Right kidney (tissue), 1 donor: Measurements from ENCODE around the gene IL17C.

Experiments
- DNase-seq: peaks from one replicate; pipeline ENCODE4 v3.0.0-alpha.2; 2016

The IL17C gene

DNA sequence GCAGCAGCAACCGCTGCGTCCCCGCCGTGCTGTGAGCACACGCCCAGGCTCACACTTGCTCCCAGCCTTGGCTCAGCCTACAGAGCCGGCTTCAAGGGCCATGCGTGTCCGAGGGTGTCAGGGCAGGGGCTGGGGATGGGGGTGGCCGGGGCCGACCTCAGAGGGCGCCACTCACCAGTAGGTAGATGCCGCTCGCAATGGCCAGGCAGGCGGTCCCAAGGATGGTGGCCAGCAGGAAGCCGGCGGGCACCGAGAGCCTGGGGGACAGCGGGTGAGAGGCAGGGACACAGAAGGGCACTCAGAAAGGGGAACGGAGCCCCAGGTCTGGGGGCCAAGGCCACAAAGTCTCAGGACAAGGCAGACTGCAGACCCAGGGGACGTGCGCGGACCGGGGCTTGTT, 7.6 kb downstream of the IL17C start:
- DNase-seq: no peak

DNA sequence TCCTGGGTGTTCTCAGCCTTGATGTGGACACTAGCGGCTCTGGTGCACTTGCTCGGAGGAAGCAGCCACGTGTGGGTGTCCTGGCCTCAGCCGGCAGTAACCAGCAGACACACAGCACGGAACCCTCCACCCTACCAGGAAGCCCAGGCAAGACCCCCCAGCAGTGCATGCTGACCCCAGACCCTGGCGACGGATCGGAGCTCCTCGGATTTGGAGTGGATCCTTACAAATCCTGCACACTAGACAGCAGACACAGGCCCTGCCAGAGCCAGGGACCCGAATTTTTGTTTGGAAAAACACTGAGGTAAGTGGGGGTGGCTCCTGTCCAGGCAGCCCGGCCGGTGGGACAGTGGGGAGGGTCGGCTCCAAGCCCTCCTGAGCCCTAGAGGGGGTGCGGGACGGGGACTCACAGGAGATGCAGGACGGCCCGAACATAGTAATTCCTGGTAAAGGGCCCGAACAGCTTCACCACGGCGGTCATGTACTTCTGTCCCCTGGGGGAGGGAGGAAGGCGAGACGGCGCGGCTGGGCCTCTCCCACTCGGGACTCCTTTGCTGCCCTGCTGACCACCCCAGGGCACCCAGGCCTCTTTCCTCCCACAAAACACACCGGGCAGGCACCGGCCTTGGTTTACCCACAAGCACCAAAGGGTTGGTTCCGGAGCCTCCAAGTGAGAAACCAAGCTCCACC, 8.1 kb downstream of the IL17C start:
- no peak for DNase-seq

DNA sequence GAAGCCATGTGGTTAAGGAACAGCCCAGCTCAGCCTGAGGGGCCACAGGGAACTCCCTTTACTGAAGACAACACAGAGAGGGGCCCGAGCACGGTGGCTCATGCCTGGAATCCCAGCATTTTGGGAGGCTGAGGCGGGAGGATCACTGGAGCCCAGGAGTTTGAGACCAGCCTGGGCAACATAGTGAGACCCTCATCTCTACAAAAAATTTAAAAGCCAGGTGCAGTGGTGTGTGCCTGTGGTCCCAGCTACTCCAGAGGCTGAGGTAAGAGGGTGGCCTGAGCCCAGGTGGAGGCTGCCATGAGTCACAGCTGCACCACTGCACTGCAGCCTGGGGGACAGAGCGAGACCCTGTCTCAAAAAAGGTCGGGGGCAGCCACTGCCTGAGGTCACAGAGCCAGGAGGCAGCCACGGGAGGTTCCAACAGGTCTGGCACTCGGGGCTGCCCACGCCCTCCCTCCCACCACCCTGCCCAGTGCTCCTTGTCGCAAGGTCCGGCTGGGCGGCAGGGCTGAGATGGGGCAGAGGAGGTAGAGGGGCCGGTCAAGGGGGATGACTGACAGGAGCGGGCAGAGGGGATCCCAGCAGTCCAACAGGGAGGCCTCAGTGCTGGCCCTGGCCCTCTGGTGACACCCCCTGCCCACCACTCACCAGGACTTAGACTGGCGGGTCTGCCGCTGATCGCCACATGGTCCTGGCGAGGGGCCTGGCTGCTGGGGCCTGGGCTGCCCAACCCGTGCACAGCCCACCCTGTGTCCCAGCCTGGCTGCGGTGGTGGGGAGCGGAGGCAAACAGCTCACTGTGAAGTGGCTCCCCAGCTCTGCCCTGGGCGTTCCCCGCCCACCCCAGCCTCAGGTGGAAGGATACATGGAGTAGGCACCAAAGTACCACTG, 9.1 kb downstream of the IL17C start:
- no peak for DNase-seq

DNA sequence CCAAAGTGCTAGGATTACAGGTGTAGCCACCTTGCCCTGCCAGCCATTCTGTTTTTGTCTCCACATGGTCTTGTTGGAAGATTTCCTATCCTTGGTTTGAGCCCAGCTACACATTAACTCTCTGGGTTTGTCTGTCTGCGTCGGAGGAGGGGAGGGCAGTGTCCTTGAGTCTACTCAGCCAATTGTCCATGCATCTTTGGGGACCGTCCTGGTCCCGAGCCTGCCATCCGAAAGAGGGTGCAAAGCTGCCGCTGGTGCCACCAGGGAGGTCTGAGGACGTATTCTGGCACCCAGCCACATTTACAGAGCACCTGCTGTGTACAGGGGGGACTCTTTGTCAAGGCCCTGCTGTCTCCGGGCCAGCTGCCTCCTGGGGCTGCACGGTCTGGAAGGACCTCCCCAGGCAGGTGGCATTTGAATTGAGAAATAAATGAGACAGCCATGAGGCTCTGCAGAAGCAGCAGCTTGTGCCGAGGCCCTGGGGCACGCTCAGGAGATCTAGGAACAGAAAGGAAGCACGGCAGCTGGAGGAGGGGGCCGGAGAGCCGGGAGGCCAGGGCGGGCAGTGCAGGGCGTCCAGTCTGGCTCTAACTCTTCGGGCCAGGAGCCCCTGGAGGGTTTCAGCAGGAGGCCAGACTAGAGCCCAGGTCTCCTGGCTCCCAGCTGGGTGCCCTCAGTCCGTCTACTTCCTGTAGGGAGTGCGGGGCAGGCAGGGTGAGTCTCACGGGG, 11.0 kb downstream of the IL17C start:
- DNase-seq: no peak

DNA sequence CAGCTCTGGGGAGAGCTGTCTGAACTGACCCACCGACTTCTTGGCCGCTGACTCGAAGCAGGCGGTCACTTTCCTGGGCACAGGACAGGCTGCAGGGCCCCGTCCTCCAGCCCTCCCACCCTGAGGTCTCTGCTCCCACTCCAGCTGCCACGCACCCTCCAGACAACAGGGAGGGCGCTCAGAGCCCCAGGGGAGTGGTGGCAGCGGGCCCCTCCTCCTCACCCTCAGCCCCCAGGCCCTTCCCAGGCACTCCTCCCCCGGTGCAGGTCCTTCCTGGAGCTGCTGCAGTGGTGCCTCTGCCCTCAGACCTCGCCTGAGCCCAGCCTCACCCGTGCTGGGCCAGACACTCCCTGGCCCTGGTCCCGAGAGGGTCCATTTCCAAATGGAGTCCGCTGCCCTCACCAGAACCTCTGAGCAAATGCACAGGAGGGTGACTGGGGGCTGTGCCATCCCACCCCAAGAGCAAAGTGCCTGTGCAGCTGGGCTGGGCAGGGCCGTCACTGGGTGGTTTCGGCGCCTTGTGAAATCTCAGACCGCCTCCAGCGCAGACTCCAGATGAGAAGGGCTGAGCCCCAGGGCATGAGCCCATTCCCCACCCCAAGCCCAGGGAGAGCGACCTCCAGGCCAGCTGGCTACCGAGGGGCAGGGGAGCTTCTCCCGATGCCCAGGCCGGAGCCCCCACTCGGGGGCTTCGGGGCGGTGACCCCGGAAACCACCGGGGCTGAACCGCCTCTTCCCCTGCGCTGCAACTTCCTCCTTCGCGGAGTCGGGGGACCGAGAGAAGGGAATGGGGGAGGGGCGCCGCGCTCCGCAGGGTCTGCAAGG, 11.8 kb downstream of the IL17C start:
- peak; percentile 78 for DNase-seq

DNA sequence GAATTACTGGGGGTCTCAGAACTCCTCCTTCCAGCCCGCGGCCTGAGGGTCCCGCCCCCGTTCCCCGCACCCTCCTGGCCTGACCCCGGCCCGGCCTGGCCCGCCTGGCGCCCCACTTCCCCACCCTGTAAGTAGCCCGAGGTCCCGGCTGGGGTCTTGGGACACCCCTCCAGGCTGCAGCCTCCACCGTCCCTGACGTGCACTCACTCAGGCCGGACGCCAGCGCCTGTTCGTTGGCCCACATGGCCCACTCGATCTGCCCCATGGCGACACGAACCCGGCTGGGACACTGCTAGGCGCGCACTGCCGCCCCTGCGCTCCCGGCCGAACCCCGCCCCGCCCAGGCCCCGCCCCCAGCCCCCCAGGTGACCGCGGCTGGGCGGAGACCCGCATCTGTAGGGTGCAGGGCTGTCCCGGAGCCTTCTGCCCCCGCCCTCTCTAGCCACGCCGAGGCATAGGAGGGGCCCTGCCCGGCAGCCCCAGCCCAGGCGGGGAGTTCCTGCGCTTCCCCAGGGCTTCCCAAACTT, 12.4 kb downstream of the IL17C start, which contains the start of gene CYBA:
Gene CYBA, minus strand, starts transcription at position 305 of the 527 bp plus-strand sequence. Its CDS starts 40 bp downstream, at position 265.
- no peak for DNase-seq

DNA sequence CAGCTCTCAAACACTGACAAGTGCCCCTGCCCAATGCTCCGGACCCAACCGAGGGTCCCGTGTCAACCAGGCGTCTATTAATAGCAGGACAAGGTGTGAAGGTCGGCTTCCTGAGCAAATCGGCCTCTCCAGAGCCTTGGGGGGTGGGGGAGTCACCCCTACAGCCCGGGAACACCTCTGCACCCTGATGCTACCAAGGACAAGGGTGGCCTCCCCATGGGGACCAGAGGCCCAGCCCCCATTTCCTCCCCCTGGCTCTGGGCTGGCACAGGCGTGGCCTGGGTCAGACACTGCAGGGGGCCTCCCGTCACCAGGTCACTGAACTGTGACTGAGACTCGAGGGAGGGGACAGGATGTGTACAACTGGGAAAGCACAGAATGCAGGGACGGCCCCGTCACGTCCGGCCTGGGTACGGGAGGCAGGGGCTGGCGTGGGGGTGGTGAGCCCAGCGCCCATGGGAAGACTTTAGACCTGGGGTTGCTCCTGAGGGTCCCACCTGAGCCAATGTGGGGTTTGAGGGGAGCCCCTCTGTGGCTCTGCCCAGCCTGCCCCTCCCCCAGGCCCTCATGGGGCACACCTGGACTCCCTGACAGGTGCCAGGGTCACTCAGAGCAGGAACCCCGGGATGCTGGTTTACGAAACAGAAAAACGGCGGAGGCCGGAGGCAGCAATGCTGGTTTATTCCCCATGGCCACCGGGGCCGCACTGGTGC, 13.1 kb downstream of the IL17C start:
- DNase-seq: peak; percentile 84

DNA sequence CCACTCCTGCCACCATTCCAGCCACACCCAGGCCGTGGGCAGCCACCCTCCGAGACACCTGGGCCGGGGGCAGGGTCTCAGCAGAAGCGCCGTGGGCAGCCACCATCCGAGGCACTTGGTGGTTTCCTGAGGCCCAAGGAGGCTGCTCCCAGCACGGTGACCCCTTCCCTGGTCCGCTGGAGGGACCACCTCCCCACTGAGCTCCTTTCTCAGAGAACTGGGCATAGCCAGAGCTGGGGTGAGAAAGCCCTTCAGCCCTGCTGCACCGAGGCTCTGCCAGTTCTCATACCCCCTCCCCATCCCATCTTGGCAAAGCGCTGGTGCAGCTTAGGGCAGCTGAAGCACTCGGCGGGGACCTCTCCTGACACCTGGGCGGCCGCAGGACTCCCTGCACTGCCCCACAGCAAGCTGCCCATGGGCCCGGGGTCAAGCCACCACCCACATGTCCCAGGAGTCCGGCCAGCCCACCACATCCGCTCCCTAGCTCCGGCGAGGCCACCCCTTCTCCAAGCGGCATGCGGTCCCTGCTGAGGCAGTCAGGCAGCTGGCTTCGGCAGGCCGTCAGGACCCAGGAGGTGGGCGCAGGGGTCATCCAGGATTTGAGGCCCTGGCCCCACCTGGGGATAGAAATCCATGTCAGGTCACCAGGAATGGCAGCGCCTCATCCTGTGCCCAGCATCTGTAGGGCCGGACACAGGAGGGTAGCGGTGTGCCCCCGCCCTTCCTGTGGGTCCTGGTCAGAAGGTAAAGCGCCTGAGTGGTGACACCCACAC, 13.8 kb downstream of the IL17C start:
- no peak for DNase-seq

DNA sequence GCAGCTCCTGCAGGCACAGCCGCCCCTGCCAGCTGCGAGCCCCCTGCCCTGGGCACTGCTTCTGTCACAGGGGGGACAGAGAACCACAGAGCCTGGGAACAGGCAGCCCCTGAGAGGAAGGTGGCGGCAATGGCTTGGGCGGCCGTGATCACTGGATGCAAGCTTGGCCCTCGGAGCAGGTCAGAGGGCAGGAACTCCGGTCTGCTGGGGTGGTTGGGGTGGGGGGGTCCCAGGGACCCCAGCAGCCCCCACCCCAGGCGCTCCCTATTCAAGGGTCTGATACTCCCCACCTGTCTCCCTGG, 14.3 kb downstream of the IL17C start:
- no peak for DNase-seq

DNA sequence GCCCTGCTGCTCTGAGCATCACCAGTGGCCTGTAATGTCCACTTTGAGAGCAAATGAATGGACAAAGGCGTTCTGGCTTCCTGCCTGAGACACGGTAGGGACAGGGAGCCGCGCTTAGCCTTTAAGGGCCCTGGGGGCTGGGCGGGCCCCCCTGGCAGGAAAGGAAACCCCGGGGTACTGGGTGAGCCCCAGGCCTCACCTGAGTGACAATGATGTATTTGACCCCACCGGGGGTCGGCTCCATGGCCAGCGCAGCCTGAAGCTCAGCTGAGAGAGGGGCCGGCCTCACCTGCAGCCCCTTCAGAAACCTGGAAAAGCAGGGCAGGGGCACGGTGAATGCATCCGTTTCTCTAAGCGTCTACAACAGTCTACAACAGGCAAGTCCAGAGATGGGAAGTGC, 14.7 kb downstream of the IL17C start:
- DNase-seq: no peak

DNA sequence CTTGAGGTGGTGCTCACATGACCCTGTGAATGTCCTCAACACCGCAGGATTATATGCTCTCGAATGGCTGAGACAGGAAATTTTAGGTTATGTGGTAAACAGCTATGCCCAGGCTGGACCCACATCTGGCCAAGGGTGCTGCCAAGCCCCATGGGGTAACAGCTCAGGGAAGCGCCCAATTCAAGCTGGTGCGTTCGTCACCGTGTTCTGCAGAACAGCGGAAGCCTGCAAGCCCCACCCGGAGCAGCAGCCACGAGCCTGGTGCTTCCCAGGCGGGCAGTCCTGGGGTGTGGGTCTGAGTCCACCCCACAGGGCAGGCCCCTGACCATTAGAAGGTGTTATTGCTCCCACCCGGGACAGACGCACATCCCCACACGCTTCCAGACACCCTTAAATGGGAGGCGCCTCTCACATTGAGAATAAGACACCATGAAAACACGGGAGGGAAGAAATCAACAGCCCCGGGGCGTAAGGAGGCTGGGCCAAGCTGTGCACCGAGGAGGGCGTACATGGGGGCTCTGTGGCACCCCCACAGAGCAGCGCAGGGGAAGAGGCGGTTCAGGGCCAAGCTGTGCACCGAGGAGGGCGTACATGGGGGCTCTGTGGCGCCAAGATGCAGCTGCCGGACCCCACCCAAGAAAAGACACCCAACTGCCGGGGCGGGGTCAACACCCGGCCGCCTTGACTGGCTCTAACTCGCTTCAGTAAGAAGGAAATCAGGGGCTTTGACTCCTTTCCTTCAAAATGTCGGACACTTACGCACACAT, 15.4 kb downstream of the IL17C start:
- DNase-seq: no peak

DNA sequence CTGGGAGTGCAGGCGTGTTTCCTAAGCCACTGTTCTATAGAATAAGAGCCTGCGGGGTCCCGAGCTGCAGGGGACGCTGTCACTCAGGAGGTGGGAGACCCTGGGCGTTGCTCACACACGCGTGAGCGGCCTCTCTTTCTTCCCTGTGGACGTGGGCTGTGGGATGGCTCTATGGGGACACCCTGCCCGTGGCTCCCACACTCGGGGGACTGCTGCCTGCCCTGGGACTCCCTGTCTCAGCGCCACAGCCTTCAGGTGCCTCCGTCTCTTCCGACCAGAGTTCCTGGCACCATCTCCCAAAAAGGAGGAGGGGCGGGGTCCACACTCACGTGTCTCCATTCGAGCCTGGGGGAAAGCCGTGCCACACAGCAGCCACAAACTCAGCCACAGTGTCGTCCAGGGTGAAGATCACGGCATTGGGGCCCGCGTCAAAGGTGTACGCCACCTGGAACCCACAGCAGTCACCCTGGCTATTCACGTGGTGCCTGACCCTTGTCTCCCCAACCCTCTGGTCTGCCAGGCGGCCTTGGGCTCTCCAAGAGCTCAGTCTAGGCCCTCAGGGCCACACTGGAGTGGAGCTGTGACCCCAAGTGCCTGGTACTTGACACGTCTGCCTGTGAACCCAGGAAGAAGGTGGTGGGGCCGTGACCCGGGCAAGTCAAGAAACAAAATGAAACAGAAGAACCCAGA, 16.1 kb downstream of the IL17C start:
- DNase-seq: no peak

DNA sequence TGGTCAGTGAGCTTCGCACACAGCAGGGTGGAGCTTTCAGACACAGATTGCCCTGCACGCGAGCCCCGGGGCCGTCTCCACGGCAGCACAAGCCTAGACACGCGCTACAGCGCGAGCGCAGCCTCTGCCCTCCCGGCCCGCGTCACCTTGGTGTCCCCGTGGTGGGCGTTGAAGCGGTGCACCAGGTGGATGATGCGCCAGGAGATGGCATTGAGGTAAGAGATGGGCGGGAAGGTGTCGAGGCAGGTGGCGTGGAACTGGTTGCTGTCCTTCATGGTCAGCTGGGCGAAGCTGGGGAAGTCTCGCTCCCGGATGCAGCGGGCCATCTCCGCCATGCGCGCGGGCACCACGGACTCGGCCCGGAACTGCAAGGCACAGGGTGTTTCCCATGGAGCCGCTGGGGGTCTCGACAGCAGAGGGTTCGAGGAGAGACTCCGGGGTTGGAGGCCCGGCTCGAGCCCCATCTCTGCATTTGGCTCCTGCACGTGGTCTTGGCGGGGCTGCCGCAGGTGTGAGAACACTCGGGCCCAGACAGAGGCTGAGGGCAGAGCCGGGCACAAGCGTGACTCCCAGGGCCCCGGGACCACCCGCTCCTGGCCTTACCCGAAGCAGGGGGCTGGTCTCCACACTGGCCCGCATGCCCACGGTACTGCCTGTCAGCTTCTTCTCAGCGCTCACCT, 16.8 kb downstream of the IL17C start:
- DNase-seq: no peak

DNA sequence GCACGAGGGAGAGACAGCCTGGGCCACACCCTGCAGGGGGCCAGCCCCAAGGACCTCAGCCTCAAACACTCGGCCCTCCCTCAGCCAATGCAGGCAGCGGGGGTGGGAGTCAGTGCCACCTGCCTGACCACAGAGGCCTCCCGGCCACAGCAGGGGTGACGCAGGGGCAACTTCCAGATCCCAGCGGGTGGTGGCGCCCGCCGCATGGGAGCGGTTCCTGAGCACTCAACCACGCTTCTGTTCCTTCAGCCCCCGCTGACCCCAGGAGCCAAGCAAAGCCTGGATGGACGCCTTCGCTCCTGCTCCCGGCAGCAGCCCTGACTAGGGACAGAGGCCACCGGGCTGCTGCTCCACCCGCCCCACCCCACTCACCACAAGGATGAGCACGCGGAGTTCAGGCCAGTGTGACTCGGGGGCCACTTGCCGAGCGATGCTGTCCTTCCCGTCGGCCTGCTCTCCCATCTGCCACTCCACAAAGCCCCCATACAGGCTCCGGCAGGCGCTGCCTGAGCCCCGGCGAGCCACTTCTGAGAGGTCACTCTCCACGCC, 17.4 kb downstream of the IL17C start:
- no peak for DNase-seq

DNA sequence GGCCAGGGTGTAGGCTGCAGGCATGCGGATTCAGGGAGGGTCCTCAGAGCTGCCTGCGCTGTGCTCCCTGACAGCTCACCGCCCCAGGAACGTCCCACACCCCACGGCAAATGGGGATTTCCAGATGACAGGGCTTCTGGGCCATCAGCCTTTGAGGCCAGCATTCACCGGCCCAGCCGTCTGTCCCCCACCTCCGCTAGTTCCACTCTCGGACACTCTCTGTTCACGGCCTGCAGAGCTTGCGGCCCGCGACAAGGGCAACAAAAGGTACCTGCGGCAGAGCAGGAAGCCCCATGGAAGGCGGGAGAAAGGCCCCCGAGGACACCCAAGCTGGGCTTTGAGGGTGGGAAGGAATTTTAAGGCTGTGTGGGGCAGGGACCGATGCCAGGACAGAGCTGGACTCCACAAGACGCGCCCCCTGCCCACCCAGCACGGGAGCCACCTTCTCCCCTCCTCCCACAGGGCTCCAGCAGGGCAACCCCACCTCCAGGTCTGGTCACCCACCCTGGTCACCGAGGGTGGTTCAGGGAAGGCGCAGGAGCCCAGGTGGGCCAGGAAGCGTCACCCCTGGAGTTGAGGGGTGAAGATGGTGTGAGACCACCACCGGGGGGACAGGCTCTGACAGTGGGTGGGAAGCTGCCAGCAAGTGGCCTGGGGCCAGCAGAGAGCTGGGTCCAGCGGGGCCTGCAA, 18.1 kb downstream of the IL17C start:
- no peak for DNase-seq

DNA sequence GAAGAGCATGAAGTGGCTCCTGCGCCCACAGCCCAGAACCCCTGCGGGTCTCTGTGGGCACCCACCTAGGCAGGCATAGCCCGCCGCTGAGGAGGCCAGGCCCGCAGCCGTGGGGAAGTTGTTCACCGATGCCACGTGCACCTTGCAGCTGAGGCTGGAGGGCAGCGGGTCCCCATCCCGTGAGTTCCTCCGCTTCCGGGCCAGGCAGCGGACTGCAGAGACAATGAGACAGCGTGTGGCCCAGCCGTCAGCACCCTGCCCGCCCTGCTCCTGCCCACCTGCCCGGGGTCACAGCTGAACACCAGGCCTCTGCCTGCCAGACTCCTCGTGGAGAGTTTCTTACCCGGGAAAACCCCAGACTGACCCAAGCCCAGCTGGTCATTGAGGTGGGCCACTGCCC, 19.0 kb downstream of the IL17C start:
- DNase-seq: no peak

DNA sequence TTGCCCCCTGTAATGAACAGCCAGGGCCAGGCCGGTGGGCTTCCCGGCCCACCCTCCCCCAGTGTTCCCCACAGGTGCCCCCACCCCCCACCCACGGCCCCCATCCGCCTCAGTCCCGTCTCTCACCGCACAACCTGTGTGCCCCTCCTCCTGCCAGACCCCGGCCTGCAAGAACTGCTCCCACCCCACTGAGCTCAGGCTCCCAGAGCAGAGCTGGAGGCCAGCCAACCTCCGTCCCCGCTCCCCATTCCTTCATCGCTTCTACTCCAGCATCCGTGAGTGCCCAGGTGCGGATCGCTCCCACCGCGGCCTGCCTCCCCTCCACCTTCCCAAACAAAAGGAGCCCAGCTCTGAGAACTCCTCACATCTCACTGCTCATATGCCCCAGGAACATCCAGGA, 20.3 kb downstream of the IL17C start:
- no peak for DNase-seq

DNA sequence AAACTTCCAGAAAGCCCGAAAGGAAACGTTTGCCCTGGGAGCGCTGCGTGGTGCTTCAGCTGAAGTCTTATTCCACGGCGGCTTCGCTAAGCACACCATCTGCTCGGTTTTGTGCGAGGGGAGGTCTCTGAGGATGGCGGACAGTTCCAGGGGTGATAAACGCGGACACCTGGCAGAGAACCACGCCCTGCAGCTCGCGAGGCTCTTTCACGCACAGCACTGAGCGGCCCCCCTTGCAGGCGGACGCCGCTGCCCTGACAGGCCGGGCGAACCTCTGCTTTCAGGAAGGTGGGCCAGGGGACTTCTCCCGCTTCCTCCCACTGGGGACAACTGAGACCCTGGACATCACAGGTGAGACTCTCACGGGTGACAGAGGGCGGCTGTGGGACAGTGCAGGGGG, 20.8 kb downstream of the IL17C start:
- no peak for DNase-seq
